LNCaP clone FGC (cell line): ENCODE data around the gene PLXNA4.

Experiments used
- DNase-seq: peaks from one replicate; pipeline ENCODE4 v3.0.0-alpha.2; 2011; ENCODE audit warnings: low read depth
- H3K4me3 ChIP-seq: 2 replicates; pipeline ENCODE4 v1.5.1; 2011; ENCODE audit warnings: mild to moderate bottlenecking, low read depth, low read length, control low read depth
- TF ChIP-seq, protein P1 (sequence below): IDR thresholded peaks from 2 replicates; pipeline ENCODE4 v1.5.1; 2012; ENCODE audit warnings: mild to moderate bottlenecking; ENCODE audit not compliant: control insufficient read depth, insufficient read depth; ENCODE audit errors: extremely low read depth

The PLXNA4 gene

GRCh38 chr7:132140341-132140740 lies 435.9 kb downstream of the PLXNA4 start:
- no peak for DNase-seq
- H3K4me3 ChIP-seq, result no peak overlapping the region
- TF ChIP-seq, protein P1, sequence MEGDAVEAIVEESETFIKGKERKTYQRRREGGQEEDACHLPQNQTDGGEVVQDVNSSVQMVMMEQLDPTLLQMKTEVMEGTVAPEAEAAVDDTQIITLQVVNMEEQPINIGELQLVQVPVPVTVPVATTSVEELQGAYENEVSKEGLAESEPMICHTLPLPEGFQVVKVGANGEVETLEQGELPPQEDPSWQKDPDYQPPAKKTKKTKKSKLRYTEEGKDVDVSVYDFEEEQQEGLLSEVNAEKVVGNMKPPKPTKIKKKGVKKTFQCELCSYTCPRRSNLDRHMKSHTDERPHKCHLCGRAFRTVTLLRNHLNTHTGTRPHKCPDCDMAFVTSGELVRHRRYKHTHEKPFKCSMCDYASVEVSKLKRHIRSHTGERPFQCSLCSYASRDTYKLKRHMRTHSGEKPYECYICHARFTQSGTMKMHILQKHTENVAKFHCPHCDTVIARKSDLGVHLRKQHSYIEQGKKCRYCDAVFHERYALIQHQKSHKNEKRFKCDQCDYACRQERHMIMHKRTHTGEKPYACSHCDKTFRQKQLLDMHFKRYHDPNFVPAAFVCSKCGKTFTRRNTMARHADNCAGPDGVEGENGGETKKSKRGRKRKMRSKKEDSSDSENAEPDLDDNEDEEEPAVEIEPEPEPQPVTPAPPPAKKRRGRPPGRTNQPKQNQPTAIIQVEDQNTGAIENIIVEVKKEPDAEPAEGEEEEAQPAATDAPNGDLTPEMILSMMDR, result no peak

DNA sequence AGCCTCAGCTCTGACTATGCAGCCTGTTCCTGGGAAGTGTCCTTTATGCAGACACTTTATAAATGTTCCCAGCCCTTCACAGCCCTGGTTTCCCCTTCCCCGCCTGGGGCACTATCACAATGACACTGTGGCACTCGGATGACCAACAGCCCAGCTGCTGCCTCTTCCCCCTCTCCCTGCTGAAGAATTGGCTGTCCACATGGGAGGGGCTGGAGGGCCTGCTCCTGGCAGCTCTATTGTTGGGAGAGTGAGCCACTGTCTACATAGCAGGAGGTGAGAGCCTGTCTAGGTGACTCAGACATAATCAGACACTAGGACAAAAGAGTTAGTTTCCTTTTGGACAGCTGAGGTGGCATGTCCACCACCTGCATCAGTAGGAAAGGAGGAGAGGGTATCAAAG lies 437.5 kb downstream of the PLXNA4 start:
- TF ChIP-seq, protein P1, result no peak
- no peak for DNase-seq
- H3K4me3 ChIP-seq, result no peak overlapping the region

DNA sequence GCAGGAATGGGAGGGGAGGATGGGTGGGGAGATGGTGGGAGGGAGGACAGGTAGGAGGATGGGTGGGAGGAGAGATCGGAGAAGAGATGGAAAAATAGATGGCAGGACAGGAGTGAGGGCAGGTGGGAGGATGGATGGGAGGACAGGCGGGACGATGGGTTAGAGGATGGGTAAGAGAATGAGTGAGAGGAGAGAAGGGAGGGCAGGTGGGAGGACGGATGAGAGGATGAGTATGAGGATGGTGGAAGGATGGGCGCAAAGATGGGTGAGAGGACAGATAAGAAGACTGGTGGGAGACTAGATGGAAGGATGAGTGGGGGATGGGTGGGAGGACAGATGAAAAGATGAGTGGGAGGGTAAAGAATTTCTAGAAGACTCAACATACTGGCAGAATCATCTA lies 438.6 kb downstream of the PLXNA4 start:
- TF ChIP-seq, protein P1, result no peak
- H3K4me3 ChIP-seq, result no peak overlapping the region
- DNase-seq, result no peak

GRCh38 chr7:132135746-132136385 lies 440.4 kb downstream of the PLXNA4 start:
- TF ChIP-seq, protein P1, result no peak
- H3K4me3 ChIP-seq, result no peak overlapping the region
- DNase-seq, result no peak

DNA sequence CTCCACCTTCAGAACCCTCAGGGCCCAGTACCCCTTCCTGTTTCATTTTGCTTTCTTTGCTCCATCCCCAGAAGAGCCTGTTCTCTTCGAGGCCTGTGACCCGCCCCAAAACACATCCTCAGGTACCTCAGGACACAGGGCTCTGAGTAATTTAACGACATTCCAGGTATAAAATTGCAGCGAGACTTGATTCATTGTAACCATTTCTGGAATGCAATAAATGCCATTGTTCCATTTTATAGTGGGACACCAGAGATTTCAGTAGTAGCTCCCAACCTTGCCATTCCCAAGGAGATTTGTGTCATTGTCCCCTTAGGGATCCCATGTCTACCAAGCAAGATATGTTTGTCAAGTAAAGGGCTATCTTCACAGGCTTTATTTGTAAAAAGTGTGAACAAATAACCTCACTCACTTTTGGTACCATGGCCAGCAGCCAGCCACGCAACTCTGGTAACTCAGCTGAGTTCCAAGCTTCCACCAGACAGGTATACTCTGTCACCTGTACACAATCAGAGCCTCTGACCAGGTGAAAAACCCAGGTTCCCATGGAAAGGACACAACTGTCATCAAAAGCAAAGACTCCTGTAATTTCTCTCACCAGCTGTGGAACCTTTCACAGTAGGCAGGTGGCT lies 441.3 kb downstream of the PLXNA4 start:
- H3K4me3 ChIP-seq, result no peak overlapping the region
- no peak for DNase-seq
- TF ChIP-seq, protein P1, result no peak

DNA sequence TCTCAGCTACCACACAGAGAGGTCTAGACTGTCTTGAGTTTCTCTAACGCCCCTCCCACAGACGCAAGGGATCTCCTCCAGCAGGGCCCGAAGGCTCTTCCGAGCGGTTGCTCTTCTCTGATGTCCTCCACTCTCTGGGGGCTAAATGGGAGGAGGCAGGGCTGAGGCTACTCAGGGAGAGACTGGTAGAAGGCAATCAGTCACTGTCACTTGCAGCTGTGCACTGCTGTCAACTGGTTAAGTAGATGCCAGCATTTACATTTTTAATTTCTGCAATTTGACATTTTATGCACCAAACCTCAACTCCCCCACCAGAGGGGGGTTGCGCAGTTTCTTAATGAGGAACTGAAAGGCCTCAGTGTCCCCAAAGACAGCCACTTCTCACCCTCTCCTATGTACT lies 442.8 kb downstream of the PLXNA4 start:
- H3K4me3 ChIP-seq, result no peak overlapping the region
- no peak for DNase-seq
- TF ChIP-seq, protein P1, result no peak

- TF ChIP-seq, protein P1, result no peak
- DNase-seq, result no peak
- no peak overlapping the region for H3K4me3 ChIP-seq
Measured at GRCh38 chr7:132131196-132131595, 445.1 kb downstream of the PLXNA4 start.
